Mucosa of descending colon (tissue), 3 donors: ENCODE data around the gene SRPK1. TPM values are rescaled to one million over a fixed set of nuclear protein-coding genes. Genes with fewer than 3 reads are reported as not detected.
A peak's percentile ranks its signal among the peaks of the same experiment; 100 is the strongest.

Source experiments
- ATAC-seq: fragments of 200-7000 bp; cut with Tn5 transposase; one replicate; pipeline ENCODE4 v1.9.1; 2020; ENCODE audit warnings: mild to moderate bottlenecking, moderate library complexity
- DNase-seq, 3 donors: peaks; one replicate each; pipeline ENCODE4 v3.0.0-alpha.2; 2020
- H3K36me3 ChIP-seq: fragments of 200-600 bp; one replicate; pipeline ENCODE4 v1.8.0; 2021; ENCODE audit warnings: low read depth, mild to moderate bottlenecking
- H3K4me1 ChIP-seq: fragments of 200-600 bp; one replicate; pipeline ENCODE4 v1.8.0; 2021; ENCODE audit warnings: low read depth, mild to moderate bottlenecking
- H3K4me3 ChIP-seq: fragments of 200-600 bp; one replicate; pipeline ENCODE4 v1.8.0; 2021; ENCODE audit warnings: mild to moderate bottlenecking
- H3K9me3 ChIP-seq: fragments of 200-600 bp; one replicate; pipeline ENCODE4 v1.8.0; 2021; ENCODE audit warnings: mild to moderate bottlenecking
- CTCF ChIP-seq: fragments of 200-600 bp; IDR thresholded peaks from one replicate; pipeline ENCODE4 v1.8.0; 2022; ENCODE audit warnings: antibody characterized with exemption, mild to moderate bottlenecking
- intact Hi-C, 2 donors: fragments of 100-400 bp; cut with DNase I in 1 of 2; cut with micrococcal nuclease in 1 of 2; formaldehyde crosslinking; loops; one replicate each; pipeline versions ENCODE4 v1.11.0 to v1.11.1; 2022; cut with DNase I, micrococcal nuclease
- total RNA-seq, 3 donors: library from RNA; stranded (reverse); fragmentation: NEBNext Ultra II Directional in 2 of 3; extraction: Animal tissue kit (Norgen Biotek cat#: 25700) in 2 of 3; gene quantifications; one replicate each; pipeline versions ENCODE4 v1.2.1 to v1.2.4, GENCODE V29; 2021 to 2023
- donor health status: DM: no; HTN: no; CAD: no; lungs with moderate emphysema.
- donor health status: DM: no; HTN: no; CAD: no.
- donor health status: DM: no; HTN: yes; CAD: no.

The SRPK1 gene
- total RNA-seq, 3 donors from 2014 or later: 57.3 to 84.3 (median 75.8) TPM

DNA sequence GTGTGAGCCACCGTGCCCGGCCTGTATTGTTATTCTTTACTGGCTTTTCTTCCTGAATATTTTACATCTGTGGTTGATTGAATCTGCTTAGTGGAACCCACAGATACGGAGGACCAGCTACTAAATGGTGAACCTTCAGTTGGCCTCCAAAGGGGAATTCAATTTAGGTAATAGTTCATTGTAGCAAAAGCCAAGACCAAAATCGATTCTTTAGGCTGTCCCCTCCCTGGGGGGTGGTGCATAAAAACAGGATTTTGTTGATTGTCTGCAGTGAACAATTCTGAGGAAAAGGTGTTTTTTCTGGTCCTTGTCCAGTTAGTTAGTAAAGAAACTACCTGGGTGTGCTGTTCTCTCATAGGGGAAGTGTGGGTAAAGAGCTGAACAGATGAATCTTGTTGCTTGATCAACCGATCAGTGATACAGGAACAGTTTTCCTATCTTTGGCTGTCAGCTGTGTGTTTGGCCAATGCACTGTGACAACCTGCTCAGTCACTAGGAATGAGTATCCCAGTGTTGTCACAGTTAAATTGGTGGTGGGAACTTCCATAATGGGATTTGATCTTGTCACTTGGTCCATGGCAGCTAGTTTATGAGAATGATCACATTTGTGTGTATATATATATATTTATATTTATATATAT lies 96.2 kb downstream of the SRPK1 start:
- ATAC-seq (no peak), DNase-seq (no peak)
- H3K36me3 ChIP-seq: no peaks in the 10 kb centered on the region
- intact Hi-C loops: no loop called here
- H3K9me3 ChIP-seq: no peaks in the 10 kb centered on the region
- no peak for TF ChIP-seq CTCF
- no peaks in the 10 kb centered on the region for H3K4me1 ChIP-seq
- H3K4me3 ChIP-seq: no peak overlapping the region

GRCh38 chr6:35823601-35824000 lies 97.3 kb downstream of the SRPK1 start:
- H3K9me3 ChIP-seq: no peaks in the 10 kb centered on the region
- no peak for TF ChIP-seq CTCF
- no peaks in the 10 kb centered on the region for H3K36me3 ChIP-seq
- ATAC-seq: no peak
- H3K4me1 ChIP-seq: no peaks in the 10 kb centered on the region
- intact Hi-C loops: no loop called here
- H3K4me3 ChIP-seq: no peak overlapping the region
- DNase-seq: no peak

DNA sequence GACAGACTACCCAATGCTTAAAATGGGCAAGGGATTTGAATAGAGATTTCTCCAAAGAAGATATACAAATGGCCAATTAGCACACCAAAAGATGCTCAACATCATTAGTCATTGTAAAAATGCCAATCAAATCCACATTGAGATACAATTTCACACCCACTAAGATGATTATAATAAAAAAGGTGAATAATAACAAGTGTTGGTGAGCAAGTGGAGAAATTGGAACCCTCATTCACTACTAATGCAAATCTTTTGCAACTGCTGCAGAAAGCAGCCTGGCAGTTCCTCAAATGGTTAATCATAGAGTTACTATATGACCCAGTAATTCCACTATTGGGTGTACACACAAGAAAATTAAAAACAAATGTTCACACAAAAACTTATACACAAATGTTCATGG lies 103.4 kb downstream of the SRPK1 start:
- no peak for DNase-seq
- no peaks in the 10 kb centered on the region for H3K4me1 ChIP-seq
- TF ChIP-seq CTCF: no peak
- peaks cover 11% of the 10 kb centered on the region for H3K9me3 ChIP-seq
- ATAC-seq: no peak
- no peaks in the 10 kb centered on the region for H3K36me3 ChIP-seq
- intact Hi-C loops: no loop called here
- H3K4me3 ChIP-seq: no peak overlapping the region

DNA sequence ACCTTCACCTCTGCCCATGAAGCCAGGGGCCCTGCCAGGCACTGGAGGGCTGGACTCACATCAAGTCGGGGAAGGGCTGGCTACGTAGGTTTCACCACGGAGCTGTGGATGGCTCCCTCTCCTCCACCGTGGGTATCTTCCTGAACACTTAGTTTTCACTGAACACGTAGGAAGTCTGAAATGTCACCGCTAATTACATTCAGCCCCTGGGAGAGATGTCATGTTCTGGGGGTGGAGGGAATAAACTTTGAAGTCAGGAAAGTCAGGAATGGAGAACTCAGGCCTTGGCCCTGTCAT lies 109.3 kb downstream of the SRPK1 start:
- intact Hi-C loops: no loop called here
- no peak for DNase-seq
- Histone ChIP-seq H3K4me3 (no peak overlapping the region), H3K36me3 (no peaks in the 10 kb centered on the region), H3K4me1 (no peaks in the 10 kb centered on the region), H3K9me3 (no peaks in the 10 kb centered on the region)
- no peak for ATAC-seq
- no peak for TF ChIP-seq CTCF

DNA sequence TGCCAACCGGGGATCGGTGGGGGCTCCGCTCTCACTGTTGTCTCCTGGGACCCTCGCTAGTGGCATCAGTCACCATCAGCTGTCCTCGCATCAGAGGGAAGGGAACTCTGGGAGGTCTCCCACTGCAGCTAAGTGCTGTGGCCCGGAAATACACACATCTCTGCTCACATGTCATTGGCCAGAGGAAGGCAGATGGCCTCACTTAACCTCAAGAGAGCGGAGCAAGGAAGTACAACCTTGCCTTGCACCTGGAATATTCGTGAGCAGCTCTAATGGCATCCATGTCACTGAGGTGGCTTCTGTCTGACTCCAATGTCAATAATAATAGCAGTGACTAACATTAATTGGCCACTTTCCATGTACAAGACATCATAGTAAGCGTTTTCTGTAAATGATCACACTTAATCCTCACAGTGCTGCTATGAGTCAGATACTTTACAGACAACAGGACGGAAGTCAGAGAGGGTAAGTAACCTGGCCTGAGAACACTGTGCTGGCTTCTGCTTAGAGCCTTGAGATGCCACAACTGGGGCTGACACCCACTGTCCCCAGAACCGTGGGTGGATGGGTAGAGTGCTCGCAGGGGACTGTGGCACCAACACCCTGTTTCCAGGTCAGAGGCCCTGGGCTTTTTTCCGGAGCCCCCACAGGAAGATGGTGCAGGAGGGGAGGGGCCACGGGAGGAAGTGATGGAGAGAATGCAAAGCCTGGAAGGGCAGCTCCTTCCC lies 109.8 kb downstream of the SRPK1 start:
- TF ChIP-seq CTCF: no peak
- Histone ChIP-seq H3K36me3 (no peaks in the 10 kb centered on the region), H3K4me1 (no peaks in the 10 kb centered on the region), H3K9me3 (no peaks in the 10 kb centered on the region), H3K4me3 (no peak overlapping the region)
- intact Hi-C loops: no loop called here
- DNase-seq (no peak), ATAC-seq (peak; percentile 44)
